Gastroesophageal sphincter (tissue), 4 donors: Measurements from ENCODE around the gene CLCN3. TPM values are rescaled to one million over a fixed set of nuclear protein-coding genes. Genes with fewer than 3 reads are reported as not detected.

Experiments used
- ATAC-seq: fragments of 150-250 bp; one replicate; pipeline ENCODE4 v1.9.1; 2016; ENCODE audit warnings: mild to moderate bottlenecking, moderate library complexity
- H3K27ac ChIP-seq, 4 donors: fragments of 200-600 bp; sonication (generic) in 3 of 4; 1 replicate in 3 of 4; 2 replicates in 1 of 4; pipeline ENCODE4 v1.5.1; 2016 to 2019
- H3K27me3 ChIP-seq: fragments of 200-600 bp; sonication (generic); one replicate; pipeline ENCODE4 v1.5.1; 2019
- H3K36me3 ChIP-seq, 2 donors: fragments of 200-600 bp; sonication (generic); one replicate each; pipeline ENCODE4 v1.5.1; 2019; ENCODE audit warnings: control low read depth in 1 of 2
- H3K4me1 ChIP-seq, 3 donors: fragments of 200-600 bp; sonication (generic); 1 replicate in 2 of 3; 2 replicates in 1 of 3; pipeline ENCODE4 v1.5.1; 2016 to 2019; ENCODE audit warnings: control low read depth in 2 of 3
- H3K4me3 ChIP-seq, 2 donors: fragments of 200-600 bp; sonication (generic); one replicate each; pipeline ENCODE4 v1.5.1; 2019; ENCODE audit warnings: mild to moderate bottlenecking in 1 of 2, moderate library complexity in 1 of 2
- H3K9me3 ChIP-seq, 3 donors: fragments of 200-600 bp; sonication (generic); one replicate each; pipeline ENCODE4 v1.5.1; 2017 to 2019; ENCODE audit warnings: control low read depth in 2 of 3
- EP300 ChIP-seq: sonication (generic); formaldehyde crosslinking; IDR thresholded peaks from one replicate; pipeline ENCODE4 v1.6.1; 2017; ENCODE audit warnings: antibody characterized with exemption, mild to moderate bottlenecking
- POLR2A ChIP-seq, 2 donors: fragments of 450-650 bp; IDR thresholded peaks; one replicate each; pipeline ENCODE4 v1.6.1; 2017; ENCODE audit warnings: antibody characterized with exemption in 2 of 2, mild to moderate bottlenecking in 2 of 2, moderate library complexity in 1 of 2
- POLR2AphosphoS5 ChIP-seq: sonication (generic); formaldehyde crosslinking; IDR thresholded peaks from one replicate; pipeline ENCODE4 v1.6.1; 2017; ENCODE audit warnings: antibody characterized with exemption
- WGBS, 2 donors: methylation state at CpG; one replicate each; pipeline ENCODE4 v1.1.5; 2018; ENCODE audit warnings: low coverage in 1 of 2; 5-methylcytosine and 5-hydroxymethylcytosine counted together
- total RNA-seq, 4 donors: library from RNA; depleted of rRNA; stranded (reverse); fragments of >200 nt; gene quantifications; one replicate each; pipeline ENCODE4 v1.1.0, GENCODE V29; 2016
- TF ChIP-seq, protein P1 (sequence below), 4 experiments: fragments of 200-600 bp in 2 of 4; fragments of 450-650 bp in 2 of 4; sonication (generic) in 1 of 4; IDR thresholded peaks; one replicate each; pipeline ENCODE4 v1.5.1; 2017 to 2019; ENCODE audit warnings: antibody characterized with exemption in 4 of 4, mild to moderate bottlenecking in 2 of 4, moderate library complexity in 2 of 4

CLCN3 gene
- total RNA-seq, 4 donors from 2014 or later: 16.6 to 26.0 (median 22.6) TPM

DNA sequence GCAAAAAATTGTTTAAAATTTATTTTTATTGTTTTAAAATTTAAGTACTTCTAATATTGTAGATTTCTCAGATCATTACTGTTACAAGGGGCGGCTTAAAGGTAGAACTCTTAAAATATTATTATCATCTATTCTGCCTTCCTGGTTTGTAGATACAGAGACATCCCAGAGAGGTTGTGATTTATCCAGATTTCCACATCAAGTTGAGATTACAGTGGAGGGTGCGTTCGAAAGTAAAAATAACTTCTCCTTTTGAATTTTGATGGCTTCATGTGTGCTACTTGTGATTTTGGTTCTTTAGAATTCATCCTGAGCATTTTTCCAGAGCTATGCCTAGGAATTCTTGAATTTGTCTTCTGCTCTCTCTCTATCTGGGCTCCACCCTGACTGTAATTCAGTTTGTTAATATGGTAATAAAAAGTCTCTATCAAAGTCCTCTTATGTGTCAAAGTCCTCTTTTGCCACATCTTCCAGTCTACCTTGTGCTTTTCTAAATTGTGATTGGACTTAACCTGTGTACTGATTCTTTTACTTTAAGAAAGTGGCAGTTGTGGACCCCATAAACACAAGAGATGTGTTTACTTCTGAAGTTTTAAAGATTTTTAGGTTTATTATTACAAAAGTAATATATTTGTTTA, 37.2 kb downstream of the CLCN3 start:
- no peak for ATAC-seq
- TF ChIP-seq EP300 (no peak), POLR2AphosphoS5 (no peak)
- WGBS, 2 donors: 64 to 100% methylated on average over 1 to 3 of the region's 3 CpGs

DNA sequence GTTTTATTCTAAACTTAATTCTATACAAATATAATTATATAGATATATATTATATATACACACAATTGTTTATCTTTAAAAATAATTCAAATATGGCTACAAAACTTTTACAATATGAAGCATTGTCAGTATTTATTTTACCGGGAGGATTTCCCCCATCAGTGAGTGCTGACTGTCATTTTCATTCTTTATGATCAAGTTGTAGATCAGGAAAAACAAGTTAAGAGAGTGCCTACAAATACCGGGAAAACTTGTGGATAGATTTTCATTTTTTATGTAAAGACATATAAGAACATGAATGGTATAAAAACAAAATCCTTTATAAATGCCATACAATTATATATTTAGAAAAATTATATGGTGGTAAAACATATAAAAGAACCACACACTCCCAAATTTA, 37.8 kb downstream of the CLCN3 start:
- Histone ChIP-seq H3K36me3 (no peaks in the 10 kb centered on the region), H3K4me3 (no peak overlapping the region), H3K9me3 (no peaks in the 10 kb centered on the region), H3K4me1 (peaks cover 0 to 50% (median 3%) of the 10 kb centered on the region in 3 donors), H3K27ac (no peak overlapping the region), H3K27me3 (no peaks in the 10 kb centered on the region)
- no peak for TF ChIP-seq EP300
- TF ChIP-seq, protein P1, sequence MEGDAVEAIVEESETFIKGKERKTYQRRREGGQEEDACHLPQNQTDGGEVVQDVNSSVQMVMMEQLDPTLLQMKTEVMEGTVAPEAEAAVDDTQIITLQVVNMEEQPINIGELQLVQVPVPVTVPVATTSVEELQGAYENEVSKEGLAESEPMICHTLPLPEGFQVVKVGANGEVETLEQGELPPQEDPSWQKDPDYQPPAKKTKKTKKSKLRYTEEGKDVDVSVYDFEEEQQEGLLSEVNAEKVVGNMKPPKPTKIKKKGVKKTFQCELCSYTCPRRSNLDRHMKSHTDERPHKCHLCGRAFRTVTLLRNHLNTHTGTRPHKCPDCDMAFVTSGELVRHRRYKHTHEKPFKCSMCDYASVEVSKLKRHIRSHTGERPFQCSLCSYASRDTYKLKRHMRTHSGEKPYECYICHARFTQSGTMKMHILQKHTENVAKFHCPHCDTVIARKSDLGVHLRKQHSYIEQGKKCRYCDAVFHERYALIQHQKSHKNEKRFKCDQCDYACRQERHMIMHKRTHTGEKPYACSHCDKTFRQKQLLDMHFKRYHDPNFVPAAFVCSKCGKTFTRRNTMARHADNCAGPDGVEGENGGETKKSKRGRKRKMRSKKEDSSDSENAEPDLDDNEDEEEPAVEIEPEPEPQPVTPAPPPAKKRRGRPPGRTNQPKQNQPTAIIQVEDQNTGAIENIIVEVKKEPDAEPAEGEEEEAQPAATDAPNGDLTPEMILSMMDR (IDR thresholded peaks at IDR 0.05): no peak
- no peak for TF ChIP-seq POLR2A (IDR thresholded peaks at IDR 0.05)
- no peak for TF ChIP-seq POLR2AphosphoS5
- WGBS, 2 donors: 58 to 66% methylated on average over 2 of the region's 2 CpGs
- ATAC-seq: no peak

More for the DNA sequence above, 37.2 kb downstream of the CLCN3 start:
- peaks cover 0 to 48% (median 3%) of the 10 kb centered on the region in 3 donors for H3K4me1 ChIP-seq
- no peaks in the 10 kb centered on the region for H3K36me3 ChIP-seq
- H3K27ac ChIP-seq: no peak overlapping the region
- H3K27me3 ChIP-seq: no peaks in the 10 kb centered on the region
- H3K4me3 ChIP-seq: no peak overlapping the region
- no peaks in the 10 kb centered on the region for H3K9me3 ChIP-seq

DNA sequence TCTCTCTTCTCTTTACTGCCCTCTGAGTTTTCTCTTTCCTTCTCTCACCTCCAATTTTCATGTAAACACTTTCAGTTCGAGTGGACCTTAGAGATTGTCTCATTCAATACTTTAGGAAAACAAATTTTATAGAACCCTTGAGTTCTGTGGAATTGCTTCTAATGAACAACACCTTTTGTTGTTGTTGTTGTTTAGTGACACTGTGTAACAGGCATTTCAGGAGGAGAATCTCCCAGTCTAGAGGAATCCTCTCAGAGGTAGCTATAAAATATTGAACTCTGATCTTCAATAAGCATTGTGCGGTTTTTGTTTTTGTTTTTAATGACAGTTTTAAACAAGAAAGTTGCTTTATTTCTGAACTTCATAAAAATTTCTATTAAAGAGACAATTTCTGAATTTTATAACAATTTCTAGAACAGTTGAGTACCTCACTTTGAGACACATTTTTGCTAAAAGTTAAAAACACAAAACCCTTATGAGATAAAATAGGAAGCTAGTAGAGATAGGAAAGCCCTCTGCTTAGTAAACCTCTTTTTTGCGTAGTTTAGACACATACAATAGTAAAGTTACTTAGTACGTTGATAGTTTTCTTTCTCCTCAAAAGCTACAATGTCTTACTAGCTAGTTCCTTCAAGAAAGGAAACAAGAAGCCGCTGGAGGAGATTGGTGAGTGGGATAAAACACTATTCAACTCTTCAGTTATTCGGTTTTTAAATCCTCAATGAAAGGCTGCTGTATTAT, 38.8 kb downstream of the CLCN3 start:
- H3K27ac ChIP-seq: peak overlapping the region in 3 of 4 donors; percentile 81 to 90 (median 85)
- no peaks in the 10 kb centered on the region for H3K36me3 ChIP-seq
- no peak for ATAC-seq
- peaks cover 0 to 60% (median 5%) of the 10 kb centered on the region in 3 donors for H3K4me1 ChIP-seq
- no peaks in the 10 kb centered on the region for H3K9me3 ChIP-seq
- no peaks in the 10 kb centered on the region for H3K27me3 ChIP-seq
- H3K4me3 ChIP-seq: peak overlapping the region; percentile 51 to 74
- TF ChIP-seq EP300 (no peak), POLR2AphosphoS5 (no peak), POLR2A (IDR thresholded peaks at IDR 0.05) (no peak)
- TF ChIP-seq, protein P1 (IDR thresholded peaks at IDR 0.05): no peak
- WGBS, 2 donors: 60 to 82% methylated on average over 6 of the region's 6 CpGs

DNA sequence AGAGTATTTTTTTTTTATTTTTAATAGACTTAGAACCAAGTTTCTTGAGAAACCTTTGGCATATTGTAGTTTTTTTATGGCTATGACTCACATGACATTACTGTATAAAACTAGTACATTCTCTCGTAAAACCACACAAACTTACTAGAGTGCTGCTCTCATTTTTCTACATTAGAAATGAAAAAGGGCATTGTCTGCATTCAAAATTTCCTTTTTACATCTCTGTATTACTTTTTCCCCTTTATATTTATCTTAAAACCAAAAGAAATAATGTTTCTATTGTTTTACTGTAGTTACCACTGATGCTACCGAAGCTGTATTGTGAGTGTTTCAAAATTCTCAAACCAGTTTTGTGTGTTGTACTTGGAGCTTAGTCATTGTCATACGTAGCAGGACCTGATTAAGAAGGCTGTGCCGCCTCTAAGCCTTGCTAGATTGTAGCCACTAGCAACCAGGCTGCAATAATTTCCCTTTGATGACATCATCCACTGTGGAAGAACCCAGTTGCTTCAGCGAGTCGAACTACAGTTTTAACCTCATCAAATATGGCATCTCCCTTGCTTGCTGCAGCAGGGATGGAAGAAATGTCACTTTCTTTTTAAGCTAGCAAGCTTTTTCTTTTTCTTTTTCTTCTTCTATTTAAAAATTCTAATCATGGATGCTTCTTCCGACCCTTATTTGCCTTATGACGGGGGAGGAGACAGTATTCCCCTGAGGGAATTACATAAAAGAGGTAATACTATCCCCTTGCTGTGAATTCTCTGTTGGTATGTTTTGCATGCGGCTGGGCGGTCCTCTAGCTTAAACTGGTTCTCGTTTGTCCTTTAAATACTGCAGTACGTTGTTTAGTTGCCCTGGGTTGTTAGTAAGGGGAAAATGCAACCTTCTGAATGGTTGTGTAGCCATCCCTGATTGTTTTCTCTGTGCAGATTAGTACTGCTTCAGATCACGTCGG, 39.6 kb downstream of the CLCN3 start:
- 7 to 26% methylated on average over 14 of the region's 14 CpGs for WGBS, 2 donors
- peak; percentile 98 for ATAC-seq
- no peak for TF ChIP-seq POLR2A (IDR thresholded peaks at IDR 0.05)
- TF ChIP-seq POLR2AphosphoS5: peak; percentile 72
- Histone ChIP-seq H3K4me1 (peaks cover 2 to 68% (median 6%) of the 10 kb centered on the region in 3 donors), H3K27ac (peak overlapping the region; percentile 72 to 90 (median 83)), H3K27me3 (no peaks in the 10 kb centered on the region), H3K4me3 (peak overlapping the region; percentile 51 to 74), H3K9me3 (no peaks in the 10 kb centered on the region), H3K36me3 (no peaks in the 10 kb centered on the region)

DNA sequence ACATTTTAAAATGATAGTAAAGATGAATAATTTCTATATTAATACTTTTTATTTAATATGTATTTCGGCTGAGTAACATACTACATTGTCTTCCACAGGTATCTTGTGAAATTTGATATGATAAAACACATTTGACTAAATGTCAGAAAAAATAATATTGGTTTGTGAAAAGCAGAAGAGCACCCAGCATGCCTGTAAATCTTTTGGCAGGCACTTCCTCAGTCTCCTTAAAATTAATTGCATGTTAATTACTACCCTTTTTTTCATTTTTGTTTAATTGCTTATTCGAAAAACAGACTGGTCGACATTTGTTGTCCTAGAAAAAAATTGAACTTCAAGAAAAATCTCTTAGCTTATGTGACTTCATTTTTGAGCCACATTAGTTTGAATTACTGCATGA, 40.6 kb downstream of the CLCN3 start:
- TF ChIP-seq, protein P1 (IDR thresholded peaks at IDR 0.05): no peak
- TF ChIP-seq POLR2AphosphoS5 (no peak), POLR2A (IDR thresholded peaks at IDR 0.05) (no peak), EP300 (no peak)
- H3K9me3 ChIP-seq: no peaks in the 10 kb centered on the region
- 40 to 42% methylated on average over 3 of the region's 3 CpGs for WGBS, 2 donors
- no peak for ATAC-seq
- peak overlapping the region in 1 of 2 donors; percentile 51 for H3K4me3 ChIP-seq
- peaks cover 2 to 77% (median 6%) of the 10 kb centered on the region in 3 donors for H3K4me1 ChIP-seq
- peak overlapping the region in 3 of 4 donors; percentile 81 to 90 (median 85) for H3K27ac ChIP-seq
- no peaks in the 10 kb centered on the region for H3K27me3 ChIP-seq
- H3K36me3 ChIP-seq: no peaks in the 10 kb centered on the region
